GM23338 (cell line): ENCODE measurements around the gene PAQR8. TPM values are rescaled to one million over a fixed set of nuclear protein-coding genes. Genes with fewer than 3 reads are reported as not detected.
A peak's percentile ranks its signal among the peaks of the same experiment; 100 is the strongest.

Source experiments
- ATAC-seq: fragments of 200-7000 bp; cut with Tn5 transposase; 3 replicates; pipeline ENCODE4 v1.9.1; 2020
- DNase-seq: peaks from one replicate; pipeline ENCODE4 v3.0.0-alpha.2; 2015; ENCODE audit warnings: low spot score
- H2AFZ ChIP-seq: fragments of 200-600 bp; sonication (generic); 2 replicates; pipeline ENCODE4 v1.8.0; 2016; ENCODE audit warnings: antibody characterized with exemption, mild to moderate bottlenecking, moderate library complexity
- H3F3A ChIP-seq: fragments of 200-600 bp; sonication (generic); replicated peaks from 2 replicates; pipeline ENCODE4 v1.8.0; 2017; ENCODE audit warnings: antibody characterized with exemption, mixed run types, low read depth
- H3K27ac ChIP-seq: fragments of 200-600 bp; sonication (generic); 2 replicates; pipeline ENCODE4 v1.6.1; 2016; ENCODE audit warnings: low read depth
- H3K27me3 ChIP-seq: fragments of 200-600 bp; sonication (generic); 2 replicates; pipeline ENCODE4 v1.8.0; 2016; ENCODE audit warnings: mild to moderate bottlenecking, mixed run types, moderate library complexity; ENCODE audit not compliant: insufficient read depth
- H3K36me3 ChIP-seq: fragments of 200-600 bp; sonication (generic); 2 replicates; pipeline ENCODE4 v1.8.0; 2016; ENCODE audit warnings: mild to moderate bottlenecking; ENCODE audit not compliant: insufficient read depth
- H3K4me1 ChIP-seq: fragments of 200-600 bp; sonication (generic); 2 replicates; pipeline ENCODE4 v1.8.0; 2016; ENCODE audit warnings: mild to moderate bottlenecking, moderate library complexity; ENCODE audit not compliant: insufficient read depth
- H3K4me2 ChIP-seq: fragments of 200-600 bp; sonication (generic); 2 replicates; pipeline ENCODE4 v1.7.1; 2017; ENCODE audit warnings: mixed run types
- H3K4me3 ChIP-seq: fragments of 200-600 bp; sonication (generic); 2 replicates; pipeline ENCODE4 v1.6.1; 2016; ENCODE audit warnings: mixed run types
- H3K79me2 ChIP-seq: fragments of 200-600 bp; sonication (generic); replicated peaks from 2 replicates; pipeline ENCODE4 v1.8.0; 2017; ENCODE audit warnings: mild to moderate bottlenecking; ENCODE audit not compliant: insufficient read depth
- H3K9me2 ChIP-seq: fragments of 200-600 bp; sonication (generic); 2 replicates; pipeline ENCODE4 v1.8.0; 2017; ENCODE audit not compliant: insufficient read depth
- H4K20me1 ChIP-seq: fragments of 200-600 bp; sonication (generic); replicated peaks from 2 replicates; pipeline ENCODE4 v1.8.0; 2017; ENCODE audit warnings: mild to moderate bottlenecking; ENCODE audit not compliant: insufficient read depth
- H3K27ac Mint-ChIP-seq: 2 replicates; pipeline ENCODE4 v1.8.0; 2020; ENCODE audit warnings: inconsistent platforms, mild to moderate bottlenecking, moderate library complexity, mixed read lengths
- H3K27me3 Mint-ChIP-seq: 3 replicates; pipeline ENCODE4 v1.8.0; 2022; ENCODE audit warnings: low read depth, mild to moderate bottlenecking, moderate library complexity, mixed read lengths, inconsistent platforms; ENCODE audit not compliant: insufficient read depth, poor library complexity
- H3K36me3 Mint-ChIP-seq: 3 replicates; pipeline ENCODE4 v1.8.0; 2021; ENCODE audit warnings: low read depth, mild to moderate bottlenecking, inconsistent platforms, moderate library complexity, mixed read lengths
- H3K4me1 Mint-ChIP-seq: 3 replicates; pipeline ENCODE4 v1.8.0; 2020; ENCODE audit warnings: mild to moderate bottlenecking, inconsistent platforms, mixed read lengths
- H3K4me3 Mint-ChIP-seq: 3 replicates; pipeline ENCODE4 v1.8.0; 2021; ENCODE audit warnings: moderate library complexity, mild to moderate bottlenecking, inconsistent platforms, mixed read lengths
- H3K9me3 Mint-ChIP-seq: 3 replicates; pipeline ENCODE4 v1.8.0; 2020; ENCODE audit warnings: moderate library complexity, mild to moderate bottlenecking, inconsistent platforms, mixed read lengths
- CREB1 ChIP-seq: fragments of 250-450 bp; sonication (Bioruptor Pico); IDR thresholded peaks from 2 replicates; pipeline ENCODE4 v1.5.0; 2020; ENCODE audit warnings: low read depth, mild to moderate bottlenecking, moderate library complexity
- CTCF ChIP-seq, 2 experiments: fragments of 200-600 bp in 1 of 2; sonication (generic) in 1 of 2; conservative IDR thresholded peaks; 2 replicates each; pipeline versions ENCODE4 v1.5.1 to v1.6.1; 2016 to 2017; ENCODE audit warnings: antibody characterized with exemption in 2 of 2, low read depth in 2 of 2, mild to moderate bottlenecking in 2 of 2, moderate library complexity in 1 of 2
- ETS1 ChIP-seq: IDR thresholded peaks from 2 replicates; pipeline ENCODE4 v1.6.1; 2016; ENCODE audit warnings: antibody characterized with exemption
- EZH2 ChIP-seq: fragments of 200-600 bp; sonication (generic); IDR thresholded peaks from one replicate; pipeline ENCODE4 v1.8.0; 2017; ENCODE audit warnings: antibody characterized with exemption, mild to moderate bottlenecking, low read depth; ENCODE audit not compliant: unreplicated experiment
- JUNB ChIP-seq: IDR thresholded peaks from one replicate; pipeline ENCODE4 v1.6.1; 2016; ENCODE audit warnings: antibody characterized with exemption; ENCODE audit not compliant: unreplicated experiment
- NANOG ChIP-seq: IDR thresholded peaks from 2 replicates; pipeline ENCODE4 v1.6.1; 2016; ENCODE audit warnings: antibody characterized with exemption, borderline replicate concordance
- POLR2AphosphoS5 ChIP-seq: IDR thresholded peaks from 2 replicates; pipeline ENCODE4 v1.6.1; 2016; ENCODE audit warnings: antibody characterized with exemption, low read depth
- REST ChIP-seq: IDR thresholded peaks from one replicate; pipeline ENCODE4 v1.6.1; 2018; ENCODE audit warnings: antibody characterized with exemption; ENCODE audit not compliant: unreplicated experiment
- STAT1 ChIP-seq: IDR thresholded peaks from one replicate; pipeline ENCODE4 v1.6.1; 2016; ENCODE audit warnings: antibody characterized with exemption; ENCODE audit not compliant: unreplicated experiment
- ZNF114 ChIP-seq: fragments of 250-450 bp; sonication (Bioruptor Pico); IDR thresholded peaks from 2 replicates; pipeline ENCODE4 v1.5.0; 2020; ENCODE audit warnings: mild to moderate bottlenecking, moderate library complexity
- ZNF331 ChIP-seq: fragments of 250-450 bp; sonication (Bioruptor Pico); IDR thresholded peaks from 2 replicates; pipeline ENCODE4 v1.5.0; 2020; ENCODE audit warnings: low read depth, mild to moderate bottlenecking, moderate library complexity
- polyA plus RNA-seq: library from polyadenylated mRNA; unstranded; fragments of >200 nt; fragmentation: Nextera tagmentation; extraction: Ambion mirVana; gene quantifications from 2 replicates; pipeline ENCODE4 v1.2.1, GENCODE V29; 2016
- total RNA-seq: library from RNA; depleted of rRNA; stranded (reverse); fragments of >200 nt; shearing (Covaris generic); gene quantifications from 2 replicates; pipeline ENCODE4 v1.2.3, GENCODE V29; 2014

Gene PAQR8
- total and polyA plus RNA-seq, 2 experiments from 2014 or later, result 3.6 to 11.2 TPM

GRCh38 chr6:52400313-52401041, 38.5 kb downstream of the PAQR8 start:
- TF ChIP-seq JUNB (no peak), CTCF (conservative IDR thresholded peaks at IDR 0.05; ENCODE audit: low read depth in 2 of 2) (no peak), REST (no peak), CREB1 (CRISPR knock-in tag) (no peak), POLR2AphosphoS5 (no peak), STAT1 (no peak), ZNF331 (CRISPR knock-in tag) (no peak), EZH2 (no peak), NANOG (no peak)
- Histone ChIP-seq H3K36me3 (no peaks in the 10 kb centered on the region), H2AFZ (no peak overlapping the region), H3K4me3 (no peak overlapping the region), H3K4me2 (0 out of 2 replicates have a peak overlapping the region, but pooled peaks have one; percentile 24), H4K20me1 (no peaks in the 10 kb centered on the region), H3K27me3 (no peaks in the 10 kb centered on the region), H3K79me2 (no peaks in the 10 kb centered on the region), H3K27ac (no peak overlapping the region), H3K4me1 (peaks cover 14% of the 10 kb centered on the region), H3F3A (no peaks in the 10 kb centered on the region), H3K9me2 (no peaks in the 10 kb centered on the region)
- Mint-ChIP-seq H3K4me1 (peaks cover 15% of the 10 kb centered on the region), H3K27me3 (peaks cover 2% of the 10 kb centered on the region), H3K27ac (no peak overlapping the region), H3K9me3 (no peaks in the 10 kb centered on the region), H3K36me3 (peaks cover 4% of the 10 kb centered on the region; the same call in 2 of the 3 replicates), H3K4me3 (no peak overlapping the region)
- ATAC-seq, result no peak
- DNase-seq, result no peak

- Histone ChIP-seq H3K4me2 (no peak overlapping the region), H3F3A (no peaks in the 10 kb centered on the region), H3K4me3 (no peak overlapping the region), H4K20me1 (no peaks in the 10 kb centered on the region), H3K9me2 (no peaks in the 10 kb centered on the region), H3K4me1 (peaks cover 6% of the 10 kb centered on the region; the same call in 1 of the 2 replicates), H3K27ac (no peak overlapping the region), H3K36me3 (no peaks in the 10 kb centered on the region), H3K79me2 (no peaks in the 10 kb centered on the region), H2AFZ (no peak overlapping the region), H3K27me3 (no peaks in the 10 kb centered on the region)
- ATAC-seq, result no peak
- Mint-ChIP-seq H3K27ac (no peak overlapping the region), H3K4me3 (no peak overlapping the region), H3K36me3 (peaks cover 4% of the 10 kb centered on the region; the same call in 2 of the 3 replicates), H3K9me3 (no peaks in the 10 kb centered on the region), H3K27me3 (peaks cover 2% of the 10 kb centered on the region), H3K4me1 (peaks cover 11% of the 10 kb centered on the region)
- DNase-seq, result no peak
- TF ChIP-seq NANOG (no peak), ETS1 (no peak), ZNF114 (no peak), REST (no peak), JUNB (no peak)
These were observed 41.1 kb downstream of the PAQR8 start for GRCh38 chr6:52403086-52403485.
